HG03457 (cell line): ENCODE data around the gene HORMAD2.

ENCODE experiments used
- ATAC-seq: cut with Tn5 transposase; IDR thresholded peaks from one replicate; pipeline ENCODE4 v1.9.1; 2021; ENCODE audit warnings: moderate number of reproducible peaks; ENCODE audit not compliant: unreplicated experiment

HORMAD2 gene

GRCh38 chr22:30224161-30224857 lies 144.0 kb downstream of the HORMAD2 start:
- no peak for ATAC-seq

- no peak for ATAC-seq
These were observed 145.1 kb downstream of the HORMAD2 start for GRCh38 chr22:30225220-30225927.

DNA sequence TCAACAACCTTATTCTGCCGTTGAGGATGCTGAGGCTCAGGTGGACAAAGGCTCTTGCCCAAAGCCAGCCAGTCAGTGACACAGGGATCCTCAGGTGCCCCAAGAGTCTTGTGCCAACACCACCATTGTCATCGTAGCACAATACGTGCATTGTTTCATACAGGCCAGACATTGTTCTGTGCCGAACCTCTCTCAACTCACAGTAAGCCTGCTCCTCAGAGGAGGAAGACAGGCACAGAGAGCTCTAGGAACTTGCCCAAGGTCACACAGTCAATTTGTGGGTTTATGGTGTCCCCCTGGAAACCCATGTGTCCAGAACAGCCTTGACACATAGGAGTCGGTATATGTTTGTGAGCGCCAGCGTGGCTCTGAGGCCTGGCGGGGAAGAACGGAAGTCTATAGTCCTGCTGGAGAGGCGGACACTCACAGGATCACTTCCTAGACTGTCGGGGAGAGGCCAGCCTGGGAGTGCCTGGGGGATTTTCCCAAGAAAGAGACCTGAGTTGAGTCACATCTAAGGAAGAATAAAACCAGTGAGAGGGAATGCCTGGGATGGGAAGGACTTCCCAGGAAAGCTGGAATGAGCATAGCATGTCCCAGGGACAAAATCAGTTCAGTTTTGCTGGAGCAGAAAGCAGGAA lies 146.0 kb downstream of the HORMAD2 start:
- ATAC-seq: no peak
